CD14-positive monocyte (primary cell): Measurements from ENCODE around the gene TM2D1. TPM values are rescaled to one million over a fixed set of nuclear protein-coding genes. Genes with fewer than 3 reads are reported as not detected.

Source experiments
- DNase-seq, 3 donors: peaks; one replicate each; pipeline ENCODE4 v3.0.0-alpha.2; 2011 to 2022
- H2AFZ ChIP-seq: 2 replicates; pipeline ENCODE4 v1.6.0; 2012; ENCODE audit warnings: mild to moderate bottlenecking, low read depth, low read length, inconsistent platforms; ENCODE audit not compliant: insufficient read depth, poor library complexity, severe bottlenecking
- H3K27ac ChIP-seq, 2 donors: 1 replicate in 1 of 2; 2 replicates in 1 of 2; pipeline ENCODE4 v1.5.1; 2012 to 2013; ENCODE audit warnings: low read length in 2 of 2, control low read depth in 1 of 2, inconsistent platforms in 1 of 2, low read depth in 1 of 2, mild to moderate bottlenecking in 1 of 2
- H3K27me3 ChIP-seq, 2 donors: one replicate each; pipeline versions ENCODE4 v1.6.0 to v1.6.1; 2011 to 2013; ENCODE audit warnings: low read length in 2 of 2; ENCODE audit not compliant: control insufficient read depth in 2 of 2, insufficient read depth in 2 of 2
- H3K36me3 ChIP-seq, 2 donors: replicated peaks in 1 of 2; 1 replicate in 1 of 2; 2 replicates in 1 of 2; pipeline versions ENCODE4 v1.5.1 to v1.6.1; 2012 to 2013; ENCODE audit warnings: low read length in 2 of 2, control low read depth in 1 of 2, inconsistent platforms in 1 of 2, mild to moderate bottlenecking in 1 of 2; ENCODE audit not compliant: insufficient read depth in 2 of 2, control insufficient read depth in 1 of 2
- H3K4me1 ChIP-seq, 2 donors: 1 replicate in 1 of 2; 2 replicates in 1 of 2; pipeline versions ENCODE4 v1.5.1 to v1.6.1; 2012 to 2013; ENCODE audit warnings: low read length in 2 of 2, control low read depth in 1 of 2, inconsistent platforms in 1 of 2, mild to moderate bottlenecking in 1 of 2, moderate library complexity in 1 of 2; ENCODE audit not compliant: insufficient read depth in 2 of 2, control insufficient read depth in 1 of 2
- H3K4me2 ChIP-seq: replicated peaks from 2 replicates; pipeline ENCODE3; 2012; ENCODE audit warnings: low read length, moderate library complexity, mild to moderate bottlenecking; ENCODE audit not compliant: poor library complexity, severe bottlenecking; ENCODE audit errors: extremely low read depth
- H3K4me3 ChIP-seq, 3 experiments: fragments of 200-600 bp in 1 of 3; sonication (generic) in 1 of 3; replicated peaks in 1 of 3; 1 replicate in 2 of 3; 2 replicates in 1 of 3; pipeline ENCODE4 v1.5.1; 2011 to 2013; ENCODE audit warnings: low read length in 3 of 3, mild to moderate bottlenecking in 3 of 3, control low read depth in 2 of 3, low read depth in 2 of 3, inconsistent platforms in 1 of 3, moderate library complexity in 1 of 3
- H3K79me2 ChIP-seq: 2 replicates; pipeline ENCODE4 v1.6.0; 2012; ENCODE audit warnings: mild to moderate bottlenecking, control low read depth, inconsistent platforms, low read length, moderate library complexity; ENCODE audit not compliant: insufficient read depth
- H3K9ac ChIP-seq: 2 replicates; pipeline ENCODE4 v1.6.0; 2017; ENCODE audit warnings: low read length, mild to moderate bottlenecking; ENCODE audit not compliant: insufficient read depth, poor library complexity, severe bottlenecking
- H3K9me3 ChIP-seq, 2 donors: replicated peaks in 1 of 2; 1 replicate in 1 of 2; 2 replicates in 1 of 2; pipeline versions ENCODE4 v1.5.1 to v1.6.1; 2012 to 2013; ENCODE audit warnings: low read length in 2 of 2, control low read depth in 1 of 2; ENCODE audit not compliant: control insufficient read depth in 1 of 2, insufficient read depth in 1 of 2
- H4K20me1 ChIP-seq: 2 replicates; pipeline ENCODE4 v1.6.0; 2012; ENCODE audit warnings: mild to moderate bottlenecking, low read length, control low read depth, moderate library complexity; ENCODE audit not compliant: insufficient read depth
- H3K27ac Mint-ChIP-seq, 7 donors: one replicate each; pipeline ENCODE4 v1.8.0; 2020; ENCODE audit warnings: mild to moderate bottlenecking in 7 of 7, mixed read lengths in 7 of 7, moderate library complexity in 6 of 7, inconsistent platforms in 2 of 7
- H3K27me3 Mint-ChIP-seq, 3 donors: one replicate each; pipeline ENCODE4 v1.8.0; 2021 to 2022; ENCODE audit warnings: low read depth in 3 of 3, mild to moderate bottlenecking in 3 of 3, mixed read lengths in 3 of 3, moderate library complexity in 3 of 3, inconsistent platforms in 1 of 3
- H3K36me3 Mint-ChIP-seq, 2 donors: one replicate each; pipeline ENCODE4 v1.8.0; 2020; ENCODE audit warnings: mixed read lengths in 2 of 2, inconsistent platforms in 1 of 2, mild to moderate bottlenecking in 1 of 2
- H3K4me1 Mint-ChIP-seq: one replicate; pipeline ENCODE4 v1.8.0; 2020; ENCODE audit warnings: mild to moderate bottlenecking, mixed read lengths
- H3K4me3 Mint-ChIP-seq, 2 donors: one replicate each; pipeline ENCODE4 v1.8.0; 2020; ENCODE audit warnings: mild to moderate bottlenecking in 2 of 2, mixed read lengths in 2 of 2, moderate library complexity in 1 of 2
- H3K9me3 Mint-ChIP-seq, 7 donors: one replicate each; pipeline ENCODE4 v1.8.0; 2020 to 2022; ENCODE audit warnings: mixed read lengths in 7 of 7, mild to moderate bottlenecking in 6 of 7, moderate library complexity in 6 of 7, inconsistent platforms in 2 of 7
- CTCF ChIP-seq: fragments of 200-600 bp; IDR thresholded peaks from one replicate; pipeline ENCODE4 v1.8.0; 2022; ENCODE audit warnings: antibody characterized with exemption, mild to moderate bottlenecking
- WGBS: methylation state at CpG from one replicate; pipeline ENCODE4 v1.1.5; 2013; ENCODE audit warnings: missing lambda C conversion rate; ENCODE audit not compliant: insufficient coverage; 5-methylcytosine and 5-hydroxymethylcytosine counted together
- intact Hi-C, 2 donors: fragments of 100-400 bp; cut with micrococcal nuclease; formaldehyde crosslinking; loops; one replicate each; pipeline versions ENCODE4 v1.15.0 to v1.15.1; 2023
- polyA plus RNA-seq, 3 donors: library from polyadenylated mRNA; depleted of rRNA in 1 of 3; unstranded in 2 of 3; stranded (reverse) in 1 of 3; fragments of 300-500 nt in 2 of 3; fragments of >200 nt in 1 of 3; fragmentation: Illumina TruSeq in 2 of 3; gene quantifications; 1 replicate in 2 of 3; 2 replicates in 1 of 3; pipeline ENCODE4 v1.2.3, GENCODE V29; 2012 to 2021

Gene TM2D1
- polyA plus RNA-seq, 3 donors, result 32.6 to 46.6 (median 41.8) TPM

- no peaks in the 10 kb centered on the region for H3K9me3 ChIP-seq
- peaks cover 0 to 5% of the 10 kb centered on the region in 2 donors for H3K4me1 ChIP-seq
- intact Hi-C loops, result no loop called here
- no peaks in the 10 kb centered on the region for H3K36me3 Mint-ChIP-seq
- no peaks in the 10 kb centered on the region for H4K20me1 ChIP-seq
- no peaks in the 10 kb centered on the region for H3K79me2 ChIP-seq
- H3K4me3 Mint-ChIP-seq, result no peak overlapping the region
- no peak overlapping the region for H3K4me2 ChIP-seq
- 97% methylated on average over 30 of the region's 30 CpGs for WGBS
- H3K9me3 Mint-ChIP-seq, result peaks cover 0 to 6% (median 0%) of the 10 kb centered on the region in 7 donors
- no peak for DNase-seq
- H3K9ac ChIP-seq, result no peak overlapping the region
- H2AFZ ChIP-seq, result no peak overlapping the region
- no peak overlapping the region for H3K27ac ChIP-seq
- no peaks in the 10 kb centered on the region for H3K27me3 ChIP-seq
- no peak overlapping the region for H3K4me3 ChIP-seq
- no peak for TF ChIP-seq CTCF
- H3K27ac Mint-ChIP-seq, result no peak overlapping the region
- peaks cover 8% of the 10 kb centered on the region for H3K4me1 Mint-ChIP-seq
- H3K27me3 Mint-ChIP-seq, result peaks cover 0 to 1% (median 0%) of the 10 kb centered on the region in 3 donors
- no peaks in the 10 kb centered on the region for H3K36me3 ChIP-seq
Measured at GRCh38 chr1:61654067-61654466, 70.9 kb downstream of the TM2D1 start.

GRCh38 chr1:61648983-61649742 is 75.8 kb downstream of the TM2D1 start:
- Mint-ChIP-seq H3K4me1 (peaks cover 2% of the 10 kb centered on the region), H3K27me3 (peaks cover 0 to 3% (median 0%) of the 10 kb centered on the region in 3 donors), H3K9me3 (peaks cover 0 to 7% (median 0%) of the 10 kb centered on the region in 7 donors), H3K27ac (no peak overlapping the region), H3K4me3 (no peak overlapping the region), H3K36me3 (no peaks in the 10 kb centered on the region)
- H3K4me3 ChIP-seq, result no peak overlapping the region
- intact Hi-C loops, result loop anchor here in 1 of 2 donors (10.0 kb wide), 1 partner anchor 194 kb away; no protein-coding TSS in a partner anchor
- H3K27ac ChIP-seq, result no peak overlapping the region
- no peaks in the 10 kb centered on the region for H3K36me3 ChIP-seq
- no CpG with 5 or more reads among the region's 5 CpGs for WGBS
- DNase-seq, result no peak
- H3K9ac ChIP-seq, result no peak overlapping the region
- H4K20me1 ChIP-seq, result no peaks in the 10 kb centered on the region
- no peak overlapping the region for H2AFZ ChIP-seq
- no peaks in the 10 kb centered on the region for H3K27me3 ChIP-seq
- H3K4me1 ChIP-seq, result no peaks in the 10 kb centered on the region
- H3K79me2 ChIP-seq, result no peaks in the 10 kb centered on the region
- H3K9me3 ChIP-seq, result no peaks in the 10 kb centered on the region
- H3K4me2 ChIP-seq, result no peak overlapping the region
- TF ChIP-seq CTCF, result no peak
